ENCODE data around the gene GPR55.

Gene GPR55

GRCh38 chr2:230879271-230879882 lies 45.7 kb downstream of the GPR55 start:
- DNase-seq (ENCODE audit: low spot score): no peak

- DNase-seq (ENCODE audit: low spot score): no peak
Observed at GRCh38 chr2:230878599-230879188, 46.3 kb downstream of the GPR55 start.

- no peak for DNase-seq (ENCODE audit: low spot score)
Observed at GRCh38 chr2:230877759-230878598, 47.1 kb downstream of the GPR55 start.

- DNase-seq (ENCODE audit: low spot score): no peak
Observed at GRCh38 chr2:230877116-230877758, 47.8 kb downstream of the GPR55 start.

GRCh38 chr2:230875347-230876315 lies 49.4 kb downstream of the GPR55 start:
- DNase-seq (ENCODE audit: low spot score): no peak

GRCh38 chr2:230874876-230875275 lies 50.2 kb downstream of the GPR55 start:
- no peak for DNase-seq (ENCODE audit: low spot score)

- no peak for DNase-seq (ENCODE audit: low spot score)
Observed at GRCh38 chr2:230874456-230874855, 50.6 kb downstream of the GPR55 start.

GRCh38 chr2:230873661-230874401 lies 51.2 kb downstream of the GPR55 start:
- no peak for DNase-seq (ENCODE audit: low spot score)

- no peak for DNase-seq (ENCODE audit: low spot score)
Observed at GRCh38 chr2:230872968-230873660, 51.9 kb downstream of the GPR55 start.

- no peak for DNase-seq (ENCODE audit: low spot score)
Observed at GRCh38 chr2:230872151-230872967, 52.7 kb downstream of the GPR55 start.

GRCh38 chr2:230871361-230872150 lies 53.5 kb downstream of the GPR55 start:
- DNase-seq (ENCODE audit: low spot score): no peak

- no peak for DNase-seq (ENCODE audit: low spot score)
Observed at GRCh38 chr2:230870544-230871360, 54.3 kb downstream of the GPR55 start.

GRCh38 chr2:230869914-230870543 lies 55.0 kb downstream of the GPR55 start:
- no peak for DNase-seq (ENCODE audit: low spot score)

- DNase-seq (ENCODE audit: low spot score): no peak
Observed at GRCh38 chr2:230868947-230869913, 55.8 kb downstream of the GPR55 start.

- DNase-seq (ENCODE audit: low spot score): no peak
Observed at GRCh38 chr2:230868161-230868946, 56.7 kb downstream of the GPR55 start.

Measured in AG20443 (cell line).